GM12892 (cell line): ENCODE results near the gene SLC25A23.
A peak's percentile ranks its signal among the peaks of the same experiment; 100 is the strongest.

Source experiments
- POLR2A ChIP-seq: IDR thresholded peaks from 2 replicates; pipeline ENCODE4 v1.6.1; 2011; ENCODE audit warnings: low read depth, low read length, control low read depth
- POLR2AphosphoS5 ChIP-seq: IDR thresholded peaks from 2 replicates; pipeline ENCODE4 v1.6.1; 2011; ENCODE audit warnings: low read depth, low read length, control low read depth
- TAF1 ChIP-seq: IDR thresholded peaks from 2 replicates; pipeline ENCODE4 v1.6.1; 2011; ENCODE audit warnings: low read depth, mild to moderate bottlenecking, control low read depth, low read length, borderline replicate concordance

DNA sequence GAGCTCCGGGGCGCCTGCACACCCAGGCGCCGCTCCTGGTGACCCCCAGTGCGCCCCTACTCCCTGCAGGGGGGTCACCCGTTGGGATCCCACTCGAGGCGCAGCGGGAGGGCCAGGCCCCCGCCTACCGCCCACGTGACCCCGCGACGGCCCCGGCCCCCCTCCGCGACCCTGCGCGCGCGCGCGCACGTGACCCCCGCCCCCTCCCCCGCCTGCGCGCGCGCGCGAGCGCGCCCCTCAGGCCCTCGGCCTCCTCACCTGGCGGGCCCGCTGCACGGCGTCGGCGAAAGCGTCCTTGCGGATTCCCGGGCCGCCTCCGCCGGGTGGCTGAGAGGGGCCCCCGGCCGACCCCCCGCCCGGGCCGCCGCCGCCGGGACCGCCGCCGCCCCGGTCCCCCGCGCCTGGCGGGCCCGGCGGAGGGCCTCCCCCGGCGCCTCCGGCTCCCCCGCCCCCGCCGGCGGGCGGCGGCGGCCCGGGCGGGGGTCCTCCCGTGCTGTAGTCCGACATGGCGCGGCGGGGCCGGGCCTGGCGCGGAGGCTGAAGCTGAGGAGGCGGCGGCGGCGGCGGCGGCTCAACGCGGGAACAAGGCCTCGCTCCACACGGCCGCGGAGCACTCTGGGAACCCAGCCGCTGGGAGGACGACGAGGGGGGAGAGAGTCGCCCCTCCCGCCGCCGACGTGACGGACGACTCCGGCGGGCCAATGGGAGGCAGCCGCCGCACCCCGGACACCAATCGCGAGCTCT lies 35.2 kb downstream of the SLC25A23 start, which contains the start of gene KHSRP:
- TF ChIP-seq POLR2A: peak; percentile 65; the same call in 1 of the 2 replicates
- TF ChIP-seq POLR2AphosphoS5: 0 out of 2 replicates have a peak, but pooled peaks have one; percentile 52
- TF ChIP-seq TAF1: peak; percentile 34; the same call in 1 of the 2 replicates
